HepG2 (cell line): Measurements from ENCODE around the gene NEU4. TPM values are rescaled to one million over a fixed set of nuclear protein-coding genes. Genes with fewer than 3 reads are reported as not detected.

ENCODE experiments used
- CERS6 ChIP-seq: sonication (generic); formaldehyde crosslinking; IDR thresholded peaks from 2 replicates; pipeline ENCODE4 v1.5.0; 2020; ENCODE audit warnings: missing genetic modification reagents
- CHD2 ChIP-seq: IDR thresholded peaks from 2 replicates; pipeline ENCODE4 v1.6.1; 2011; ENCODE audit warnings: low read depth, low read length, improper control_type of control experiment
- DRAP1 ChIP-seq: IDR thresholded peaks from 2 replicates; pipeline ENCODE4 v1.6.1; 2016; ENCODE audit warnings: missing genetic modification reagents, missing compliant biosample characterization
- ELK4 ChIP-seq: sonication (generic); formaldehyde crosslinking; IDR thresholded peaks from 2 replicates; pipeline ENCODE4 v1.9.0; 2021; ENCODE audit warnings: missing genetic modification reagents, borderline replicate concordance
- EZH2 ChIP-seq: conservative IDR thresholded peaks from 2 replicates; pipeline ENCODE4 v1.6.1; 2012; ENCODE audit warnings: mild to moderate bottlenecking, low read depth, low read length, moderate library complexity
- GATAD1 ChIP-seq: IDR thresholded peaks from 2 replicates; pipeline ENCODE4 v1.6.1; 2016; ENCODE audit warnings: missing genetic modification reagents, missing compliant biosample characterization
- JUN ChIP-seq: sonication (generic); formaldehyde crosslinking; IDR thresholded peaks from 2 replicates; pipeline ENCODE4 v1.4.0; 2020; ENCODE audit warnings: mild to moderate bottlenecking, missing genetic modification reagents
- KLF13 ChIP-seq: sonication (generic); formaldehyde crosslinking; IDR thresholded peaks from 2 replicates; pipeline ENCODE4 v1.4.0; 2020; ENCODE audit warnings: mild to moderate bottlenecking, missing genetic modification reagents
- MEIS1 ChIP-seq: sonication (generic); formaldehyde crosslinking; IDR thresholded peaks from 2 replicates; pipeline ENCODE4 v1.9.0; 2021; ENCODE audit warnings: mild to moderate bottlenecking, missing genetic modification reagents, moderate library complexity, borderline replicate concordance
- SIN3B ChIP-seq: fragments of 150-350 bp; IDR thresholded peaks from 2 replicates; pipeline ENCODE4 v1.6.1; 2014; ENCODE audit warnings: low read length
- SMC3 ChIP-seq: IDR thresholded peaks from 2 replicates; pipeline ENCODE4 v1.6.1; 2011; ENCODE audit warnings: low read length, improper control_type of control experiment
- STAG1 ChIP-seq: sonication (generic); formaldehyde crosslinking; IDR thresholded peaks from 2 replicates; pipeline ENCODE4 v1.4.0; 2020; ENCODE audit warnings: missing genetic modification reagents
- TP53 ChIP-seq: sonication (generic); formaldehyde crosslinking; conservative IDR thresholded peaks from 2 replicates; pipeline ENCODE4 v1.4.0; 2020; ENCODE audit warnings: missing genetic modification reagents
- ZBTB39 ChIP-seq: sonication (generic); formaldehyde crosslinking; IDR thresholded peaks from 2 replicates; pipeline ENCODE4 v1.5.0; 2020; ENCODE audit warnings: missing genetic modification reagents
- ZNF326 ChIP-seq: sonication (generic); formaldehyde crosslinking; IDR thresholded peaks from 2 replicates; pipeline ENCODE4 v1.4.0; 2020; ENCODE audit warnings: missing genetic modification reagents, borderline replicate concordance
- ZNF367 ChIP-seq: sonication (generic); formaldehyde crosslinking; IDR thresholded peaks from 2 replicates; pipeline ENCODE4 v1.4.0; 2020; ENCODE audit warnings: missing genetic modification reagents, borderline replicate concordance
- ZSCAN22 ChIP-seq: sonication (generic); formaldehyde crosslinking; IDR thresholded peaks from 2 replicates; pipeline ENCODE4 v1.4.0; 2020; ENCODE audit warnings: mild to moderate bottlenecking, missing genetic modification reagents
- polyA plus RNA-seq, 8 experiments: library from polyadenylated mRNA; depleted of rRNA in 3 of 8; stranded (reverse) in 7 of 8; unstranded in 1 of 8; fragments of >200 nt; fragmentation: Illumina TruSeq in 4 of 8; extraction: Trizol in 4 of 8; gene quantifications; 2 replicates each; pipeline versions ENCODE4 v1.2.1 to v1.2.3, GENCODE V29; 2011 to 2016; ENCODE audit warnings: low read depth in 4 of 8, missing spikeins in 1 of 8, mixed read lengths in 1 of 8; ENCODE audit not compliant: insufficient read depth in 1 of 8
- total RNA-seq, 5 experiments: library from RNA; depleted of rRNA; stranded (reverse); fragments of >200 nt; fragmentation: Illumina TruSeq; extraction: Trizol; gene quantifications; 2 replicates each; pipeline ENCODE4 v1.2.3, GENCODE V29; 2016; ENCODE audit warnings: low read depth in 1 of 5
- TF ChIP-seq, protein P1 (sequence below): sonication (generic); formaldehyde crosslinking; IDR thresholded peaks from 2 replicates; pipeline ENCODE4 v1.4.0; 2020; ENCODE audit warnings: missing genetic modification reagents, mild to moderate bottlenecking, borderline replicate concordance
- TF ChIP-seq, protein P2 (sequence below): sonication (generic); formaldehyde crosslinking; IDR thresholded peaks from 2 replicates; pipeline ENCODE4 v1.8.0; 2022; ENCODE audit warnings: mild to moderate bottlenecking, missing genetic modification reagents; ENCODE audit not compliant: insufficient replicate concordance

The NEU4 gene
- total and polyA plus RNA-seq, 2 of the 13 experiments (the other 11 are each of a cell fraction or from before 2014, with no cell fraction given) = 53.5 to 107 TPM

GRCh38 chr2:241770185-241770935 is 38.6 kb upstream of the NEU4 start (continued):
- TF ChIP-seq CHD2 (0 out of 2 replicates have a peak, but pooled peaks have one; percentile 48), GATAD1 (CRISPR knock-in tag) (peak; percentile 82), MEIS1 (CRISPR knock-in tag) (no peak), STAG1 (peak; percentile 52), EZH2 (no peak), TP53 (CRISPR knock-in tag) (peak; percentile 65; the same call in 1 of the 2 replicates), JUN (CRISPR knock-in tag) (no peak), SMC3 (peak; percentile 37; the same call in 1 of the 2 replicates), ZBTB39 (CRISPR knock-in tag) (peak; percentile 94; the same call in 1 of the 2 replicates), CERS6 (CRISPR knock-in tag) (no peak), DRAP1 (peak; percentile 95), ELK4 (CRISPR knock-in tag) (no peak; the same call in 1 of the 2 replicates), SIN3B (peak; percentile 54; the same call in 1 of the 2 replicates), ZNF367 (CRISPR knock-in tag) (peak; percentile 20; the same call in 1 of the 2 replicates), KLF13 (no peak), ZSCAN22 (CRISPR knock-in tag) (0 out of 2 replicates have a peak, but pooled peaks have one; percentile 7), ZNF326 (no peak; the same call in 1 of the 2 replicates)
- TF ChIP-seq, protein P1, sequence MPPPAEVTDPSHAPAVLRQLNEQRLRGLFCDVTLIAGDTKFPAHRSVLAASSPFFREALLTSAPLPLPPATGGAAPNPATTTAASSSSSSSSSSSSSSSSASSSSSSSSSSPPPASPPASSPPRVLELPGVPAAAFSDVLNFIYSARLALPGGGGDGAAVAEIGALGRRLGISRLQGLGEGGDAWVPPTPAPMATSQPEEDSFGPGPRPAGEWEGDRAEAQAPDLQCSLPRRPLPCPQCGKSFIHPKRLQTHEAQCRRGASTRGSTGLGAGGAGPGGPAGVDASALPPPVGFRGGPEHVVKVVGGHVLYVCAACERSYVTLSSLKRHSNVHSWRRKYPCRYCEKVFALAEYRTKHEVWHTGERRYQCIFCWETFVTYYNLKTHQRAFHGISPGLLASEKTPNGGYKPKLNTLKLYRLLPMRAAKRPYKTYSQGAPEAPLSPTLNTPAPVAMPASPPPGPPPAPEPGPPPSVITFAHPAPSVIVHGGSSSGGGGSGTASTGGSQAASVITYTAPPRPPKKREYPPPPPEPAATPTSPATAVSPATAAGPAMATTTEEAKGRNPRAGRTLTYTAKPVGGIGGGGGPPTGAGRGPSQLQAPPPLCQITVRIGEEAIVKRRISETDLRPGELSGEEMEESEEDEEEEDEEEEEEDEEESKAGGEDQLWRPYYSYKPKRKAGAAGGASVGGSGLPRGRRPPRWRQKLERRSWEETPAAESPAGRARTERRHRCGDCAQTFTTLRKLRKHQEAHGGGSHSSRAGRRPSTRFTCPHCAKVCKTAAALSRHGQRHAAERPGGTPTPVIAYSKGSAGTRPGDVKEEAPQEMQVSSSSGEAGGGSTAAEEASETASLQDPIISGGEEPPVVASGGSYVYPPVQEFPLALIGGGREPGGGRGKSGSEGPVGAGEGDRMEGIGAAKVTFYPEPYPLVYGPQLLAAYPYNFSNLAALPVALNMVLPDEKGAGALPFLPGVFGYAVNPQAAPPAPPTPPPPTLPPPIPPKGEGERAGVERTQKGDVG = no peak
- TF ChIP-seq, protein P2, sequence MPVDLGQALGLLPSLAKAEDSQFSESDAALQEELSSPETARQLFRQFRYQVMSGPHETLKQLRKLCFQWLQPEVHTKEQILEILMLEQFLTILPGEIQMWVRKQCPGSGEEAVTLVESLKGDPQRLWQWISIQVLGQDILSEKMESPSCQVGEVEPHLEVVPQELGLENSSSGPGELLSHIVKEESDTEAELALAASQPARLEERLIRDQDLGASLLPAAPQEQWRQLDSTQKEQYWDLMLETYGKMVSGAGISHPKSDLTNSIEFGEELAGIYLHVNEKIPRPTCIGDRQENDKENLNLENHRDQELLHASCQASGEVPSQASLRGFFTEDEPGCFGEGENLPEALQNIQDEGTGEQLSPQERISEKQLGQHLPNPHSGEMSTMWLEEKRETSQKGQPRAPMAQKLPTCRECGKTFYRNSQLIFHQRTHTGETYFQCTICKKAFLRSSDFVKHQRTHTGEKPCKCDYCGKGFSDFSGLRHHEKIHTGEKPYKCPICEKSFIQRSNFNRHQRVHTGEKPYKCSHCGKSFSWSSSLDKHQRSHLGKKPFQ (CRISPR knock-in tag) = peak; percentile 74
